ENCODE data around the gene DHRS7B.
"Not testable (repeated sequence)": the region's sequence is repeated elsewhere in the genome, so short reads cannot be mapped to it uniquely, and the experiment has no call there.

Gene DHRS7B

GRCh38 chr17:21113049-21113690 lies 13.6 kb upstream of the DHRS7B start:
- DNase-seq = no peak

GRCh38 chr17:21113716-21114115 lies 13.0 kb upstream of the DHRS7B start:
- DNase-seq = no peak

- DNase-seq = not testable (repeated sequence)
These were observed 12.0 kb upstream of the DHRS7B start for GRCh38 chr17:21114791-21115190.

GRCh38 chr17:21119247-21119918 lies 7.4 kb upstream of the DHRS7B start:
- DNase-seq = peak; percentile 77

GRCh38 chr17:21119919-21120249 lies 6.9 kb upstream of the DHRS7B start:
- DNase-seq = no peak

- no peak for DNase-seq
These were observed 2.7 kb upstream of the DHRS7B start for GRCh38 chr17:21124086-21124485.

GRCh38 chr17:21124517-21124916 lies 2.2 kb upstream of the DHRS7B start:
- not testable (repeated sequence) for DNase-seq

- DNase-seq = peak; percentile 53
These were observed 902 bp upstream of the DHRS7B start for GRCh38 chr17:21125862-21126261.

GRCh38 chr17:21127509-21128077 lies 829 bp downstream of the DHRS7B start:
- DNase-seq = no peak

- no peak for DNase-seq
These were observed 2.4 kb downstream of the DHRS7B start for GRCh38 chr17:21129023-21129681.

- no peak for DNase-seq
These were observed 4.4 kb downstream of the DHRS7B start for GRCh38 chr17:21131137-21131536.

- DNase-seq = no peak
These were observed 5.7 kb downstream of the DHRS7B start for GRCh38 chr17:21132428-21132827.

GRCh38 chr17:21134559-21134958 lies 7.8 kb downstream of the DHRS7B start:
- DNase-seq = no peak

- DNase-seq = no peak
These were observed 14.1 kb downstream of the DHRS7B start for GRCh38 chr17:21140911-21141310.

- no peak for DNase-seq
These were observed 14.6 kb downstream of the DHRS7B start for GRCh38 chr17:21141331-21141730.

GRCh38 chr17:21142065-21142464 lies 15.3 kb downstream of the DHRS7B start:
- DNase-seq = not testable (repeated sequence)

- DNase-seq = no peak
These were observed 16.9 kb downstream of the DHRS7B start for GRCh38 chr17:21143695-21144094.

GRCh38 chr17:21144299-21144698 lies 17.5 kb downstream of the DHRS7B start:
- DNase-seq = not testable (repeated sequence)

GRCh38 chr17:21146362-21147015 lies 19.7 kb downstream of the DHRS7B start:
- DNase-seq = no peak

GRCh38 chr17:21149621-21150020 lies 22.9 kb downstream of the DHRS7B start:
- DNase-seq = no peak

GRCh38 chr17:21152731-21153130 lies 26.0 kb downstream of the DHRS7B start:
- DNase-seq = no peak

- peak; percentile 40 for DNase-seq
These were observed 31.0 kb downstream of the DHRS7B start for GRCh38 chr17:21157586-21158370.

GRCh38 chr17:21160401-21160800 lies 33.6 kb downstream of the DHRS7B start:
- no peak for DNase-seq

All from activated CD4-positive, alpha-beta T cell treated with anti-CD3 and anti-CD28 coated beads, Interleukin-2, Interleukin-6, amounts not matched to agents 100 ng/mL and 50 ng/mL, durations not matched to agents 16 hours and 8 hours (primary cell).